Subcutaneous abdominal adipose tissue (tissue), 5 donors: ENCODE measurements around the gene GNAI1.

Source experiments
- H3K27ac ChIP-seq: one replicate; pipeline ENCODE4 v1.7.0; 2013; ENCODE audit warnings: low read depth, mild to moderate bottlenecking, inconsistent platforms, low read length, moderate library complexity
- H3K27me3 ChIP-seq, 5 donors: one replicate each; pipeline ENCODE4 v1.7.0; 2013; ENCODE audit warnings: low read length in 5 of 5, inconsistent platforms in 1 of 5; ENCODE audit not compliant: control insufficient read depth in 5 of 5, insufficient read depth in 4 of 5
- H3K36me3 ChIP-seq, 5 donors: one replicate each; pipeline ENCODE4 v1.7.0; 2013; ENCODE audit warnings: low read length in 5 of 5; ENCODE audit not compliant: control insufficient read depth in 5 of 5, insufficient read depth in 5 of 5
- H3K4me1 ChIP-seq, 5 donors: one replicate each; pipeline ENCODE4 v1.7.0; 2013; ENCODE audit warnings: low read length in 5 of 5, mild to moderate bottlenecking in 3 of 5, moderate library complexity in 1 of 5; ENCODE audit not compliant: control insufficient read depth in 5 of 5, insufficient read depth in 5 of 5
- H3K4me3 ChIP-seq, 5 donors: one replicate each; pipeline ENCODE4 v1.7.0; 2013; ENCODE audit warnings: low read length in 5 of 5, low read depth in 1 of 5
- H3K9ac ChIP-seq, 5 donors: one replicate each; pipeline ENCODE4 v1.7.0; 2013; ENCODE audit warnings: low read length in 5 of 5, mild to moderate bottlenecking in 4 of 5, moderate library complexity in 3 of 5
- H3K9me3 ChIP-seq, 5 donors: one replicate each; pipeline ENCODE4 v1.7.0; 2013; ENCODE audit warnings: low read length in 5 of 5; ENCODE audit not compliant: control insufficient read depth in 5 of 5
- donor health status: healthy.
- donor health status: healthy.
- donor health status: healthy.
- donor health status: healthy.
- donor health status: healthy.

The GNAI1 gene

DNA sequence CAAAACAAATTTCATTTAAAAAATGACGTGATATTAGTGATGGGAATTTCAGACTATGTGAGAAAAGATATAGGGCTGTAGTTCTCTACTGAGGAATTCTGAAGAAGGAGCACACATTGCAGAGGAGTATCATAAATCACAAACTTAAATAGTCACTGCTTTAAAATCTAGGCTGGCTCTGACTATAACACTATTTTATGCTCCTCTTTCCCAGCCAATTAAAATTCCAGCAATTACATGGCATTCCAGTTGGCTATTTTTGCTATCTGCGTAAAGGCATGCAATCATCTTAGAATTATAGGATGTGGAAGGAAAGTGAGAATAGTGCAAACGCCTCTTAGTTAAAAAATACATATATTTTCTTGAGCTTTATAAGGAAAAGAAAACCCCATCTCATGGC, 123.1 kb downstream of the GNAI1 start:
- Histone ChIP-seq H3K9ac (no peak overlapping the region), H3K4me1 (peaks cover 0 to 2% (median under 1%) of the 10 kb centered on the region in 5 donors), H3K27me3 (no peaks in the 10 kb centered on the region), H3K36me3 (no peaks in the 10 kb centered on the region), H3K27ac (no peak overlapping the region), H3K9me3 (no peaks in the 10 kb centered on the region), H3K4me3 (no peak overlapping the region)

DNA sequence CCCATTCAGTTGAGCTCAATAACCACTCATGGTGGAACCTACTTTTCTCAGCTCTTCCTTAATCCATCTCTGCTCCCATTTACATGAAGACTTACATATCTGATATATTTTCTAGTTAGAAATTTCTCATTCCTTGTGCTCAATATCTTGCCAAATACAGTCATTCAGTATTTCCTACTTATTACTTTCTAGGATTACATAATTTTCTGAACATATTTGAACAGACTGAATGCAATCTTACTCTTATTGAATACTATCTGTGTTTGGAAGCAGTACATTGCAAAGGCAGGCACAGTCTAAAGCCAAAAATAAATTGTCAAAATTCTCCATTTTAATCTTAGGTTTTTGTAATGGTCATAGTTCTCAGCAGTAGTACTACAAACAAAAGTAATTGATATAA, 126.0 kb downstream of the GNAI1 start:
- peaks cover 0 to 9% (median 0%) of the 10 kb centered on the region in 5 donors for H3K4me1 ChIP-seq
- H3K27ac ChIP-seq, result no peak overlapping the region
- H3K27me3 ChIP-seq, result no peaks in the 10 kb centered on the region
- no peak overlapping the region for H3K4me3 ChIP-seq
- no peaks in the 10 kb centered on the region for H3K9me3 ChIP-seq
- H3K9ac ChIP-seq, result no peak overlapping the region
- H3K36me3 ChIP-seq, result no peaks in the 10 kb centered on the region

GRCh38 chr7:80263333-80263732, 128.7 kb downstream of the GNAI1 start:
- Histone ChIP-seq H3K9ac (no peak overlapping the region), H3K36me3 (no peaks in the 10 kb centered on the region), H3K4me3 (peak overlapping the region in 4 of 5 donors; percentile 12 to 52 (median 36)), H3K9me3 (no peaks in the 10 kb centered on the region), H3K4me1 (peaks cover 0 to 9% (median 0%) of the 10 kb centered on the region in 5 donors), H3K27ac (peak overlapping the region; percentile 7), H3K27me3 (no peaks in the 10 kb centered on the region)

- H3K27ac ChIP-seq, result no peak overlapping the region
- H3K27me3 ChIP-seq, result no peaks in the 10 kb centered on the region
- peaks cover 0 to 9% (median 0%) of the 10 kb centered on the region in 5 donors for H3K4me1 ChIP-seq
- no peaks in the 10 kb centered on the region for H3K9me3 ChIP-seq
- no peak overlapping the region for H3K9ac ChIP-seq
- H3K4me3 ChIP-seq, result no peak overlapping the region
- H3K36me3 ChIP-seq, result no peaks in the 10 kb centered on the region
These were observed 129.2 kb downstream of the GNAI1 start for GRCh38 chr7:80263821-80264220.

GRCh38 chr7:80264769-80265495, 130.3 kb downstream of the GNAI1 start:
- Histone ChIP-seq H3K27ac (no peak overlapping the region), H3K9ac (no peak overlapping the region), H3K27me3 (no peaks in the 10 kb centered on the region), H3K4me3 (no peak overlapping the region), H3K36me3 (no peaks in the 10 kb centered on the region), H3K4me1 (peaks cover 0 to 9% (median 0%) of the 10 kb centered on the region in 5 donors), H3K9me3 (no peaks in the 10 kb centered on the region)

GRCh38 chr7:80272560-80273239, 138.1 kb downstream of the GNAI1 start:
- Histone ChIP-seq H3K4me1 (peaks cover 0 to 30% (median 10%) of the 10 kb centered on the region in 5 donors), H3K36me3 (no peaks in the 10 kb centered on the region), H3K4me3 (no peak overlapping the region), H3K9ac (no peak overlapping the region), H3K27ac (no peak overlapping the region), H3K9me3 (no peaks in the 10 kb centered on the region), H3K27me3 (no peaks in the 10 kb centered on the region)

DNA sequence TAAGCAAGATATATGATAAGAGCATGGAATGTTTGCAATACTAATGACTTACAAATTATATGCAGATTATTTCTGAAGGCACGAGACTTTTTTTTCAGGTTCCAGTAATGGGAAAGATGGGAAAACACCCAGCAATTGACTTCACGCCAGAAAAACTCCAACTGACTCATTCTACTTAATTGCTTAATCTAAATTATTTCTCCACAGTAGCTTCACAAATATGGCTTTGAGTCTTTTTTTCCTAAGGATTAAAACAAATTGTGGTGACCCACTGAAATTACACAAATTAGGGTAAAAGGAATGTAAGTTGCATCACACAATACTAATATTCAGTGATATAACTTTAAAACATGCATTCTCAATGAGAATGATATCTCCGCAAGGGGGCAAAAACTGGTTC, 138.7 kb downstream of the GNAI1 start:
- Histone ChIP-seq H3K27me3 (no peaks in the 10 kb centered on the region), H3K4me1 (peaks cover 0 to 36% (median 14%) of the 10 kb centered on the region in 5 donors), H3K27ac (no peak overlapping the region), H3K4me3 (no peak overlapping the region), H3K36me3 (no peaks in the 10 kb centered on the region), H3K9ac (no peak overlapping the region), H3K9me3 (no peaks in the 10 kb centered on the region)

GRCh38 chr7:80275192-80275605, 140.6 kb downstream of the GNAI1 start:
- H3K9ac ChIP-seq, result no peak overlapping the region
- H3K4me1 ChIP-seq, result peaks cover 0 to 52% (median 22%) of the 10 kb centered on the region in 5 donors
- H3K27ac ChIP-seq, result peak overlapping the region; percentile 19
- H3K4me3 ChIP-seq, result no peak overlapping the region
- no peaks in the 10 kb centered on the region for H3K36me3 ChIP-seq
- no peaks in the 10 kb centered on the region for H3K27me3 ChIP-seq
- H3K9me3 ChIP-seq, result no peaks in the 10 kb centered on the region
